HG03342 (cell line): ENCODE data around the gene ARHGEF19.
"Not testable (repeated sequence)": the region's sequence is repeated elsewhere in the genome, so short reads cannot be mapped to it uniquely, and the experiment has no call there.

Experiments used
- ATAC-seq: cut with Tn5 transposase; IDR thresholded peaks from one replicate; pipeline ENCODE4 v1.9.1; 2021; ENCODE audit warnings: mild to moderate bottlenecking, moderate library complexity; ENCODE audit not compliant: unreplicated experiment

ARHGEF19 gene

GRCh38 chr1:16168144-16168495 lies 44.3 kb downstream of the ARHGEF19 start:
- not testable (repeated sequence) for ATAC-seq

- no peak for ATAC-seq
These were observed 44.9 kb downstream of the ARHGEF19 start for GRCh38 chr1:16167331-16168143.

- ATAC-seq = no peak
These were observed 46.3 kb downstream of the ARHGEF19 start for GRCh38 chr1:16166117-16166516.

GRCh38 chr1:16165548-16165947 lies 46.9 kb downstream of the ARHGEF19 start:
- no peak for ATAC-seq

- ATAC-seq = no peak
These were observed 47.4 kb downstream of the ARHGEF19 start for GRCh38 chr1:16165073-16165364.

GRCh38 chr1:16164213-16165072 lies 48.0 kb downstream of the ARHGEF19 start:
- no peak for ATAC-seq

- not testable (repeated sequence) for ATAC-seq
These were observed 48.7 kb downstream of the ARHGEF19 start for GRCh38 chr1:16163608-16164212.

GRCh38 chr1:16162163-16162822 lies 50.2 kb downstream of the ARHGEF19 start:
- ATAC-seq = no peak

GRCh38 chr1:16161717-16162116 lies 50.7 kb downstream of the ARHGEF19 start:
- ATAC-seq = no peak

GRCh38 chr1:16158993-16159831 lies 53.2 kb downstream of the ARHGEF19 start:
- no peak for ATAC-seq

- ATAC-seq = no peak
These were observed 54.4 kb downstream of the ARHGEF19 start for GRCh38 chr1:16158025-16158424.

- no peak for ATAC-seq
These were observed 55.5 kb downstream of the ARHGEF19 start for GRCh38 chr1:16156848-16157495.

- no peak for ATAC-seq
These were observed 56.7 kb downstream of the ARHGEF19 start, which contains the start of gene EPHA2 for GRCh38 chr1:16155537-16156410. TSS of gene EPHA2 (minus strand) at chr1:16156069. CDS start at chr1:16155932, 137 bp downstream.

- ATAC-seq = no peak
These were observed 58.3 kb downstream of the ARHGEF19 start for GRCh38 chr1:16153999-16154673.

GRCh38 chr1:16153096-16153998 lies 59.1 kb downstream of the ARHGEF19 start:
- no peak for ATAC-seq

GRCh38 chr1:16152481-16153087 lies 59.9 kb downstream of the ARHGEF19 start:
- ATAC-seq = no peak

GRCh38 chr1:16151995-16152384 lies 60.5 kb downstream of the ARHGEF19 start:
- ATAC-seq = no peak
